Cardiac atrium fibroblast (primary cell): ENCODE results near the gene NKD2. TPM values are rescaled to one million over a fixed set of nuclear protein-coding genes. Genes with fewer than 3 reads are reported as not detected.

Experiments
- total RNA-seq: library from RNA; depleted of rRNA; stranded (reverse); fragments of >200 nt; gene quantifications from 2 replicates; pipeline ENCODE4 v1.2.3, GENCODE V29; 2015

NKD2 gene, protein sequence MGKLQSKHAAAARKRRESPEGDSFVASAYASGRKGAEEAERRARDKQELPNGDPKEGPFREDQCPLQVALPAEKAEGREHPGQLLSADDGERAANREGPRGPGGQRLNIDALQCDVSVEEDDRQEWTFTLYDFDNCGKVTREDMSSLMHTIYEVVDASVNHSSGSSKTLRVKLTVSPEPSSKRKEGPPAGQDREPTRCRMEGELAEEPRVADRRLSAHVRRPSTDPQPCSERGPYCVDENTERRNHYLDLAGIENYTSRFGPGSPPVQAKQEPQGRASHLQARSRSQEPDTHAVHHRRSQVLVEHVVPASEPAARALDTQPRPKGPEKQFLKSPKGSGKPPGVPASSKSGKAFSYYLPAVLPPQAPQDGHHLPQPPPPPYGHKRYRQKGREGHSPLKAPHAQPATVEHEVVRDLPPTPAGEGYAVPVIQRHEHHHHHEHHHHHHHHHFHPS
- total RNA-seq = 22.4 and 30.5 TPM in 2 replicates

DNA sequence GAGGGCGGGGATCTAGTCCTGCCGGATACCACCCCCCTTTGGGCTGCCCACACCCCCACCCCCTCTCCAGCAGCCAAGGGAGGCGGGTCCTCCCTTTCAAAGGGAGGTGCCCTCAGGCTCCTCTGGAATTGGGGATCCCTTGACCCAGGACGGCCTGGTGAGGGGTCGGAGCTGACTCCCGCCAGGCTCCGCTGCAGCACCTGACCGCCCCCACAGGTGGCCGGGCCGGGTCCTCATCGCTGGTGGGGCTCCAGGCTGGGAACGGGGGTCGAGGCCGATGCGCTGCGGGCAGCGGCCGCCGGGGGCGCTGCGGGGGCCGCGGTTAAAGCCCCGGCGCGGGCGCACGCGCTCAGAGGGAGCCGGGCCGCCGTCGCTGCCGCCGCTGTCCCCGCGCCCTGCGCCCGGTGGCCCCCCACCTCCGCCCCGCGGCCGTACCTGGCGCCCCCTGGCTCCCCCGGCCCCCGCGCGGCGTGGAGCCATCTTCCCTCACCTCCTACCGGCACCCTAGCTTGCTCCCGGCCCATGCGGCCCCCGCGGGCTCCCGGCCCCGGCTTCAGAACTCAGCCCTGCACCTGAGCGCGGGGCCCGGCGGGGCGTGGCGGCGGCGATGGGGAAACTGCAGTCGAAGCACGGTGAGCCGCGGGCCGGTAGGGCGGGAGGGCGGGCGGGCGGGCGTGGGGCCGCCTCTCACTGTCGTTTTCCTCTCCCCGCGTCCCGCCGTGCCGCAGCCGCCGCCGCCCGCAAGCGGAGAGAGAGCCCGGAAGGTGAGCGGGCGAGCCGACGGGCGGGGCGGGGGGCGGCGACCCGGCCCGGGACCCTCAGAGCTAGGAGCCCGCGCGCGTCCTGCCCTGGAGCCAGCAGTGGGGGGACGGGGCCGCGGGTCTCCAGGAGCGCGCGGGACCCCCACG lies at the start of gene NKD2:
Gene NKD2 (plus strand): TSS at position 352 of the 908 bp plus-strand sequence. CDS start 256 bp downstream, at position 608.

Other genes starting within 250 kb of the NKD2 start
- not detected in 2 replicates for gene ZDHHC11B, start 224.1 kb upstream of the NKD2 start, total RNA-seq
- gene ZDHHC11, start 157.8 kb upstream of the NKD2 start, total RNA-seq = 0.54 and 0.81 TPM in 2 replicates
- 18.6 and 23.6 TPM in 2 replicates for gene BRD9, start 116.0 kb upstream of the NKD2 start, total RNA-seq
- 6.1 and 11.7 TPM in 2 replicates for gene TRIP13, start 115.9 kb upstream of the NKD2 start, total RNA-seq
- gene SLC12A7, start 103.3 kb downstream of the NKD2 start, total RNA-seq = 7.4 and 14.3 TPM in 2 replicates
- not detected in 2 replicates for gene SLC6A19, start 192.8 kb downstream of the NKD2 start, total RNA-seq
- gene SLC6A18, start 216.6 kb downstream of the NKD2 start, total RNA-seq = not detected in 2 replicates